Measurements from ENCODE around the gene PHRF1.
"Not testable (repeated sequence)": the region's sequence is repeated elsewhere in the genome, so short reads cannot be mapped to it uniquely, and the experiment has no call there.

Gene PHRF1

GRCh38 chr11:636511-637332, 60.5 kb downstream of the PHRF1 start, which contains the start of gene DRD4:
Gene DRD4, plus strand, starts transcription at chr11:637269. Its CDS starts 36 bp downstream, at chr11:637305.
- peak; percentile 36 for DNase-seq

DNA sequence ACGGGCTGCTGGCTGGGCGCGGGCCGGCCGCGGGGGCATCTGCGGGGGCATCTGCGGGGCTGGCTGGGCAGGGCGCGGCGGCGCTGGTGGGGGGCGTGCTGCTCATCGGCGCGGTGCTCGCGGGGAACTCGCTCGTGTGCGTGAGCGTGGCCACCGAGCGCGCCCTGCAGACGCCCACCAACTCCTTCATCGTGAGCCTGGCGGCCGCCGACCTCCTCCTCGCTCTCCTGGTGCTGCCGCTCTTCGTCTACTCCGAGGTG, 61.0 kb downstream of the PHRF1 start:
- DNase-seq, result no peak

GRCh38 chr11:637593-638521, 61.6 kb downstream of the PHRF1 start:
- DNase-seq, result no peak

GRCh38 chr11:638631-639331, 62.5 kb downstream of the PHRF1 start:
- no peak for DNase-seq

- DNase-seq, result no peak
Measured at GRCh38 chr11:639332-639955, 63.2 kb downstream of the PHRF1 start.

- DNase-seq, result no peak
Measured at GRCh38 chr11:640021-640706, 63.9 kb downstream of the PHRF1 start.

DNA sequence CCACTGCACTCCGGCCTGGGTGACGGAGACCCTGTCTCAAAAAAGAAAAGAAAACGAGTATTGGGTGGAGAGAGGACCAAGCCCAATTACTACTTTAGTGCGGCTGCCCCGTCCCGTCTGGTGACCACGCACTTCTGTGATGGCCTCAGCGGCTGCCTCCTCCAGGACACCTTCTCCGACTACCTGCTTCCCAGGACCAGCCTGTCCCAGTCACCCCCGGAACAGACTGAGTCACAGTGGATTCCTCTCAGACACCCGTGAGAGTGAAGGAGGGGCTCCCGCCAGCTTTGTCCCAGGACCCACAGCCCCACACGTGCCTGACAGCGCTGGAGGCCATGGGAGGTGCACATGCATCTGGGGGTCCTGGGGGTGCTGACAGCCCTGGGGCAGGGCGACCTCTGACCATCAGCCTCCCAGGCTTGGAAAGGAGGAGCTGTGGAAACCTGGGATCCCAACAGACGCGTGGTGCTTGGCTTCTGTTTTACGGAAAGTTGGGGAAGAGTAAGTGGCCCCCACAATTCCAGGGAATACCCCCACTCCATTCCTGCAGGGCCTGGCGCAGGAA, 65.6 kb downstream of the PHRF1 start:
- no peak for DNase-seq

DNA sequence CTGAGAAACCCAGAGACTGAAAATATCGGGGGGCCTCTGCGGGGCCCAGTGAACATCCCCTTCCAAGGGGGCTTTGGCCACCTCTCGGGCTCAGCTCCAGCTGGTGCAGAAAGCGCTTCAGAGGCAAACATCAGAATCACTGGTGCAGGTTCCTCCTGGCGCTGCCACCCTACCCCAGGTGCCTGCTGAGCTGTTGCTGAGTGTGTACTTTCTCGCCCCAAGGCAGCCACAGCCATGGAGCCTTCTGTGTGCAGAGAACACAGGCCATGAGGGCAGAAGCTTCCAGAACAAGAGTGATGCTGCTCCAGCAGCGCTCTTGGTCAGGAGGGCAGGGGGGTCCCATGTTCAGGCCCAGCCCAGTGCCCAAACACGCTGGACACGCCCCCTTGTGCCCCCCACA, 67.1 kb downstream of the PHRF1 start:
- DNase-seq, result no peak

DNA sequence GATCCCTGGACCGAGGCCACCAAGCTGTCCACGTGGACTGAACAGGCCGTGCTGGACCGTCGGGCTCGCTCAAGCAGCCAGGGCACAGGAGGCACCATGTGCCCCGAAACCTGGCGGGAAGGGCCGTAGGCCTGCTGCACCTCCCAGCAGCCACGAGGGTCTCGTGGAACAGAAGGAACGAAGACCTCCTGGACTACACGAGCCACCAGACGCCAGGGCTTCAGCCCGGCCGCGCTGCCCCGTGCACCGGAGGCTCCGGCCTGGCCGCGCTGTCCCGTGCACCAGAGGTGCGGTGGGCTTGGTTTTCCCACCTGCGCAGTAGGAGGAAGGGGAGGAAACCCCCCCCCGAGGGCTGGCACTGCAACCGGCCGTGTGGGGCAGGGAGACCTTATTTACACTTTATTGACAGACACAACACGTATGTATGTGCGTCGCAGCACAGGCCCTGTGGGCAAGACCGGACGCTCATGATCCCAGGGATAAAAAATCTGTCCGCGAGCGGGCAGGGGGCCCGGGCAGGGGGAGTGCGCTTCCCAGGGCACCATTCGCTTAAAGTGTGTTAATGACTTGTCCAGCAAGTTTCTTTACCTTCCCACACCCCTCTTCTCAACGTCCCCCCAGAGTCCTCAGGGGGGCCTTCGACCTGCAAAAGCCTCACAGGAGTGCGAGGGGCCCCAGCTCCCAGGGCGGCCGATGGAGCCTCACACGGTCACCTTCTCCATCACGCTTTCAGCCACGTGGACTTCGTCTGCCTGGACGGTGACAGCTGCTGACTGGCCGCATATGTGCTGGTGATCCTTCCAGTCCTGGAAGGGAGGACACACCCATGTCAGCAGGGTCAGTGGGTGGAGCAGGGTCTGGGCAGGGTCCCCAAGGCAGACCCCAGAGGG, 67.8 kb downstream of the PHRF1 start:
- DNase-seq, result no peak

DNA sequence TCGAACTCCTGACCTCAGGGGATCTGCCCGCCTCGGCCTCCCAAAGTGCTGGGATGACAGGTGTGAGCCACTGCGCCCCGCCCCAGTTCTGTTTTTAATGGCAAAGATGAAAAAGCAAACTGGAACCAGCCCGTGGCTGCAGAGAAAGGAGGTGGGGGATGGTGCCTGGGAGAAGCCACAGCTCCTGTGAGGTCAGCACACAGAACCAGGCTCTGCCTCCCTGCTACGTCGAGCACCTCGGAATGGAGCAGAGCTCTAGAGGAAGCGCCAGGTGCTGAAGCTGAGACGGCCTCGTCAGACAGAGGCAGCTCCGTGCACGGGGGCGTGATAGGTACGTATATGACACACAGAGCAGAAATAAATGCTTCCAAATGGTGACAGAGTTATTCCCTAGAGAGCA, 69.3 kb downstream of the PHRF1 start:
- DNase-seq, result no peak

DNA sequence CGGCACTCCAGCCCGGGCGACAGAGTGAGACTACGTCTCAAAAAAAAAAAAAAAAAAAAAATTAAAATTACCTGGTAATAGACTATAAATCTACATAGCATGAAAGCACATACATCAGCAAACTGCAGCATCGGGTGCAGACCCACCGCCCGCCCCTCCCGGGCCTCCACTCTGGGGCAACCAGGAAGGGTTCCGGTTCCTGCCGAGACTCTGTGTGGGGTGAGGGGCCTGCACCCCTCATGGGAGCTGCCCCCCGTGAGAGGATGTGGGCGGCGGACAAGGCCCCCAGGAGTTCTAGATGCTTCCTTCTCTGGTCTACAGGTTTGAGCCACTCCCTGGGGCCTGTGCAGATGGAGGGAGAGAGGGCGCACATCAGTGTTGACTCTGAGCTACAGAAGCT, 69.9 kb downstream of the PHRF1 start:
- DNase-seq, result no peak

- not testable (repeated sequence) for DNase-seq
Measured at GRCh38 chr11:647672-648158, 71.4 kb downstream of the PHRF1 start.

DNA sequence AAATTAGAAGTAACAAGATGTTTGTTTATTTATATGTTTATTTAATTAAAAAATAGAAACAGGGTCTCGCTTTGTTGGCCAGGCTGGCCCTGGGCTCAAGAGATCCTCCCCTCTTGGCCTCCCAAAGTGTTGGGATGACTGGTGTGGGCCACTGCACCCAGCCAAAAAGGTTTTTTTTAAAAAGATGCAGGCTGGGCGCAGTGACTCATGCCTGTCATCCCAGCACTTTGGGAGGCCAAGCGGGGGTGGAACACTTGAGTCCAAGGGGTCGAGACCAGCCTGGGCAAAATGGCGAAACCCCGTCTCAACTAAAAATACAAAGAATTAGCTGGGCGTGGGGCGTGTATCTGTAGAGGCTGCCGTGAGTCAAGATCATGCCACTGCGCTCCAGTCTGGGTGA, 74.2 kb downstream of the PHRF1 start:
- peak; percentile 50 for DNase-seq

- DNase-seq, result not testable (repeated sequence)
Measured at GRCh38 chr11:653136-653535, 76.9 kb downstream of the PHRF1 start.

GRCh38 chr11:653837-654236, 77.6 kb downstream of the PHRF1 start:
- no peak for DNase-seq

DNA sequence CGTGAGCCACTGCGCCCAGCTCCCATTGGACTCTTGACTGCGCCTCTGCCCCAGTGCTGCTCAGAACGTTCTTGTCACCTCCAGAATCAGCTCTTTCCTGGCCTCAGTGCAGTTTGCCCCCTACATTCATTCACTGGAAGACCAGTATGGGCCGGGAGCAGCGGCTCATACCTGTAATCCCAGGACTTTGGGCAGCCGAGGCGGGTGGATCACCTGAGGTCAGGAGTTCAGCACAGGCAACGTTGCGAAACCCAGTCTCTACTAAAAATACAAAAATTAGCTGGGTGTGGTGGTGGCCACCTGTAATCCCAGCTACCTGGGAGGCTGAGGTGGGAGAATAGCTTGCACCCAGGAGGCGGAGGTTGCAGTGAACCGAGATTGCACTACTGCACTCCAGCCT, 78.2 kb downstream of the PHRF1 start:
- DNase-seq, result not testable (repeated sequence)

- DNase-seq, result no peak
Measured at GRCh38 chr11:655036-655726, 78.9 kb downstream of the PHRF1 start.

DNA sequence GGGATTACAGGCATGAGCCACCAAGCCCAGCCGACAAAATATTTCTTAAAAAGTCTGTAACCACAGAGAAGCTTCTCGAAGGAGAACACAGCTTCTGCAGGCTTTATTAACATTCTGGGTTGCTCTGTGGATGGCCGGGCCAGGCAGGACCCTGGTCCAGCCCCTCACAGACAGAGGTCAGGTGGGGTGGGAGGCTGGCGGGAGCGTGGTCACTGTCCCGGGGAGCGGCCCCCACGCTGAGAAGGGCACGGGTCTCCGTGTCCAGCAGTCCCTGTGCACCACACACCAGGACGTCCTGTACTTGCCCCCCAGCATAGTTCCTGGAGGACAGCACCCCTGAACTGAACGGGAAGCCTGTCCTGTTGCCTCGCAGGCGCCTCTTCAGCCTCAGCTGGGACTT, 80.2 kb downstream of the PHRF1 start:
- no peak for DNase-seq

- DNase-seq, result no peak
Measured at GRCh38 chr11:656866-657265, 80.6 kb downstream of the PHRF1 start.

- no peak for DNase-seq
Measured at GRCh38 chr11:657691-658126, 81.4 kb downstream of the PHRF1 start.
